Tibial nerve (tissue), 4 donors: Measurements from ENCODE around the gene SDHAF4. TPM values are rescaled to one million over a fixed set of nuclear protein-coding genes. Genes with fewer than 3 reads are reported as not detected.

ENCODE experiments used
- DNase-seq, 2 donors: peaks; one replicate each; pipeline ENCODE4 v3.0.0-alpha.2; 2019; ENCODE audit warnings: low spot score in 2 of 2
- H3K27ac ChIP-seq, 4 donors: fragments of 200-600 bp; sonication (generic) in 3 of 4; one replicate each; pipeline ENCODE4 v1.5.1; 2017 to 2019; ENCODE audit warnings: mild to moderate bottlenecking in 1 of 4
- H3K27me3 ChIP-seq, 2 donors: fragments of 200-600 bp; sonication (generic) in 1 of 2; one replicate each; pipeline versions ENCODE4 v1.5.1 to v1.6.0; 2017 to 2019
- H3K36me3 ChIP-seq, 3 donors: fragments of 200-600 bp; sonication (generic); one replicate each; pipeline ENCODE4 v1.5.1; 2018 to 2019
- H3K4me1 ChIP-seq, 4 donors: fragments of 200-600 bp; sonication (generic) in 3 of 4; one replicate each; pipeline ENCODE4 v1.5.1; 2017 to 2019
- H3K4me3 ChIP-seq, 4 donors: fragments of 200-600 bp; sonication (generic) in 3 of 4; one replicate each; pipeline ENCODE4 v1.5.1; 2017 to 2019; ENCODE audit warnings: mild to moderate bottlenecking in 1 of 4, moderate library complexity in 1 of 4
- H3K9me3 ChIP-seq, 4 donors: fragments of 200-600 bp; sonication (generic) in 3 of 4; one replicate each; pipeline ENCODE4 v1.5.1; 2017 to 2019
- EP300 ChIP-seq, 2 donors: sonication (generic); formaldehyde crosslinking; IDR thresholded peaks; one replicate each; pipeline ENCODE4 v1.6.1; 2017; ENCODE audit warnings: antibody characterized with exemption in 2 of 2, mild to moderate bottlenecking in 1 of 2
- POLR2A ChIP-seq, 2 donors: fragments of 450-650 bp; IDR thresholded peaks; one replicate each; pipeline ENCODE4 v1.6.1; 2017; ENCODE audit warnings: antibody characterized with exemption in 2 of 2, mild to moderate bottlenecking in 2 of 2, moderate library complexity in 2 of 2
- WGBS, 2 donors: methylation state at CpG; one replicate each; pipeline ENCODE4 v1.1.5; 2018; 5-methylcytosine and 5-hydroxymethylcytosine counted together
- total RNA-seq, 4 donors: library from RNA; depleted of rRNA; stranded (reverse); fragments of >200 nt; gene quantifications; one replicate each; pipeline ENCODE4 v1.1.0, GENCODE V29; 2016
- TF ChIP-seq, protein P1 (sequence below), 5 experiments: fragments of 200-600 bp in 3 of 5; fragments of 450-650 bp in 2 of 5; sonication (generic) in 3 of 5; IDR thresholded peaks; one replicate each; pipeline ENCODE4 v1.5.1; 2016 to 2019; ENCODE audit warnings: antibody characterized with exemption in 5 of 5, mild to moderate bottlenecking in 3 of 5, moderate library complexity in 2 of 5

SDHAF4 gene
- total RNA-seq = 10 to 100 TPM in 3 of 4 donors, 1 to 10 TPM in 1; 9.6 to 15.3 (median 13.1) TPM

- DNase-seq = peak; percentile 86 to 89
- Histone ChIP-seq H3K9me3 (no peaks in the 10 kb centered on the region), H3K4me1 (peaks cover 0 to 17% (median 3%) of the 10 kb centered on the region in 4 donors), H3K4me3 (peak within 1 kb of the TSS; percentile 72 to 88 (median 80)), H3K36me3 (peaks cover 0 to 20% (median 0%) of the 10 kb centered on the region in 3 donors), H3K27me3 (no peaks in the 10 kb centered on the region), H3K27ac (peak within 1 kb of the TSS; percentile 86 to 92 (median 90))
- TF ChIP-seq, protein P1, sequence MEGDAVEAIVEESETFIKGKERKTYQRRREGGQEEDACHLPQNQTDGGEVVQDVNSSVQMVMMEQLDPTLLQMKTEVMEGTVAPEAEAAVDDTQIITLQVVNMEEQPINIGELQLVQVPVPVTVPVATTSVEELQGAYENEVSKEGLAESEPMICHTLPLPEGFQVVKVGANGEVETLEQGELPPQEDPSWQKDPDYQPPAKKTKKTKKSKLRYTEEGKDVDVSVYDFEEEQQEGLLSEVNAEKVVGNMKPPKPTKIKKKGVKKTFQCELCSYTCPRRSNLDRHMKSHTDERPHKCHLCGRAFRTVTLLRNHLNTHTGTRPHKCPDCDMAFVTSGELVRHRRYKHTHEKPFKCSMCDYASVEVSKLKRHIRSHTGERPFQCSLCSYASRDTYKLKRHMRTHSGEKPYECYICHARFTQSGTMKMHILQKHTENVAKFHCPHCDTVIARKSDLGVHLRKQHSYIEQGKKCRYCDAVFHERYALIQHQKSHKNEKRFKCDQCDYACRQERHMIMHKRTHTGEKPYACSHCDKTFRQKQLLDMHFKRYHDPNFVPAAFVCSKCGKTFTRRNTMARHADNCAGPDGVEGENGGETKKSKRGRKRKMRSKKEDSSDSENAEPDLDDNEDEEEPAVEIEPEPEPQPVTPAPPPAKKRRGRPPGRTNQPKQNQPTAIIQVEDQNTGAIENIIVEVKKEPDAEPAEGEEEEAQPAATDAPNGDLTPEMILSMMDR (IDR thresholded peaks at IDR 0.05) = peak in 2 of 5 experiments; percentile 11 to 26
- peak in 1 of 2 donors; percentile 91 for TF ChIP-seq EP300 (IDR thresholded peaks at IDR 0.05)
- peak; percentile 32 to 68 for TF ChIP-seq POLR2A (IDR thresholded peaks at IDR 0.05)
- WGBS, 2 donors = 1% methylated on average over 37 to 48 of the region's 49 CpGs
These were observed at the start of gene SDHAF4 for GRCh38 chr6:70566751-70567382. Gene SDHAF4 (plus strand): TSS chr6:70566930. CDS start chr6:70566941, 11 bp downstream.

GRCh38 chr6:70518723-70519122 lies 48.0 kb upstream of the SDHAF4 start:
- 87 to 89% methylated on average over 3 of the region's 3 CpGs for WGBS, 2 donors
- H3K4me1 ChIP-seq = no peaks in the 10 kb centered on the region
- TF ChIP-seq POLR2A (IDR thresholded peaks at IDR 0.05) = no peak
- no peak for TF ChIP-seq EP300 (IDR thresholded peaks at IDR 0.05)
- TF ChIP-seq, protein P1 (IDR thresholded peaks at IDR 0.05) = no peak

DNA sequence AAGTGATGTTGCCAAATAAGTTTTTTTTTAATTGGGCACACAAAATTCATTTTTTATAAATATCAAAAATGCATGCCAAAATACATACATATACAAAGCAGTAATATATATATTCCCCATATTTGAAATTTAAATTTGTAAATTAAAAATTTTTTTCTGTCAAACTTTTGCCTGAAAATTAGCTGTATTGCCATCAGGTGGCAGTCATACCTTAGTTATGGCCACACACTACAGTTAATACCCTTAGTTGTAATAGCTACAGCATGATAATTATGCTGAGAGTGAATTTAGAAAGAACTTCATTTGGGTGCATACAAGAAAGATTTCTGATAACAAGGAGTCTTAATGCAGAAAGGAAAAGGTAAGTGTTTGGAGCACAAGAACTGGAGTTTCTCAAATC lies 46.2 kb upstream of the SDHAF4 start:
- H3K36me3 ChIP-seq = peaks cover 0 to 10% (median 2%) of the 10 kb centered on the region in 3 donors
- H3K4me3 ChIP-seq = no peak overlapping the region
- no peaks in the 10 kb centered on the region for H3K9me3 ChIP-seq
- no peak for DNase-seq
- no peak for TF ChIP-seq EP300 (IDR thresholded peaks at IDR 0.05)
- TF ChIP-seq, protein P1 (IDR thresholded peaks at IDR 0.05) = peak in 2 of 5 experiments; percentile 13
- H3K27ac ChIP-seq = no peak overlapping the region
- H3K4me1 ChIP-seq = no peaks in the 10 kb centered on the region
- no peaks in the 10 kb centered on the region for H3K27me3 ChIP-seq

More at GRCh38 chr6:70518723-70519122, 48.0 kb upstream of the SDHAF4 start:
- H3K36me3 ChIP-seq = peaks cover 0 to 20% (median 0%) of the 10 kb centered on the region in 3 donors
- H3K4me3 ChIP-seq = no peak overlapping the region
- no peak overlapping the region for H3K27ac ChIP-seq
- no peak for DNase-seq
- no peaks in the 10 kb centered on the region for H3K27me3 ChIP-seq
- no peaks in the 10 kb centered on the region for H3K9me3 ChIP-seq

DNA sequence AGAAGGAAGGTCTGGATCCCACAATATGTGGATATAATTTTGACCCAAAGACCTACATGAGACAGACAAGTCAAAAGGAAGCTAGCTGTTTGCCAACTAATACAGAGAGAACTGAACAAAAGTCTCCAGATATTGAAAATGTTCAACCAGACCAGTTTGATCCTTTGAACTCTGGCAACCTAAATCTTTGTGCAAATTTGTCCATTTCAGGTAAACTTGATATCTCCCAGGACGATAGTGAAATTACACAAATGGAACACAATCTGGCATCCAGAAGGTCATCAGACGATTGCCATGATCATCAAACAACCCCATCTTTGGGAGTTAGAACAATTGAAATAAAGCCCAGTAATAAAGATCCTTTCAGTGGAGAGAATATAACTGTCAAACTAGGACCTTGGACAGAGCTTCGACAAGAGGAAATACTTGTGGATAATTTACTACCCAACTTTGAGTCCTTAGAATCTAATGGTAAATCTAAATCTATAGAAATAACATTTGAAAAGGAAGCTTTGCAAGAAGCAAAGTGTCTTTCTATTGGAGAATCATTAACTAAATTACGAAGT lies 41.9 kb upstream of the SDHAF4 start:
- Histone ChIP-seq H3K4me3 (no peak overlapping the region), H3K4me1 (no peaks in the 10 kb centered on the region), H3K36me3 (peaks cover 0 to 29% (median 2%) of the 10 kb centered on the region in 3 donors), H3K9me3 (no peaks in the 10 kb centered on the region), H3K27me3 (no peaks in the 10 kb centered on the region), H3K27ac (no peak overlapping the region)
- WGBS, 2 donors = 85 to 89% methylated on average over 4 of the region's 4 CpGs
- TF ChIP-seq, protein P1 (IDR thresholded peaks at IDR 0.05) = no peak
- no peak for TF ChIP-seq EP300 (IDR thresholded peaks at IDR 0.05)
- no peak for TF ChIP-seq POLR2A (IDR thresholded peaks at IDR 0.05)
- DNase-seq = no peak

DNA sequence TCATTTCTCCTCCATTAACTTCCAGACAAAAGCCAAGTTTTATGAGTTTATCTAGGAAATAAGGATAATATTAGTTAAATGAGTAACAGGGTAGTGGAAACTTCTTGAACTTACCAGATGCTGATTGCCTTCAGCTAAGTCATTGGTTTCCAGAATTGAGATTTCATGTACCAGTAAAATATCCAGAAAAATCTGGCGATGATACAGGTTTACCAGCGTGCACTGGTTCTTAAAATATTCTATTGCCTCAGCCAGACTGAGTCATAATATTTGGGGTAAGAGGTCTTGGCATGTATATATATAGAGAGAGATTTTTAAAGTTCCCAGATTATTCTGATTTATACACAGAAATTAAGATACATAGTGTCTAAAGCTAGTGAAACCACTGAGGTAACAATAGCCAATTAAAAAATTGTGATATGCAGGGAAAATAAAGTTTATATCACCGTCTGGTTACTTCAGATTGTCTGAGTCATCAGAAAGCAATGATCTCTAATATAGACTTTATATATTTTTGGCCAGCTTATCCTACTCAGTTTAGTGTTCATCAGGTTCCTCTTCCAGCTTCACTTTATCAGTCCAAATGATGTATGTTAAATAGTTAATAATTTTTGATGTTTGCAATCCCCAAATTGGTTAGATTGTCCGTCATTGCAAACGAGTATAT lies 39.5 kb upstream of the SDHAF4 start:
- Histone ChIP-seq H3K27ac (no peak overlapping the region), H3K4me3 (no peak overlapping the region), H3K9me3 (no peaks in the 10 kb centered on the region), H3K27me3 (no peaks in the 10 kb centered on the region), H3K4me1 (no peaks in the 10 kb centered on the region), H3K36me3 (peaks cover 0 to 32% (median 2%) of the 10 kb centered on the region in 3 donors)
- DNase-seq = no peak
- TF ChIP-seq POLR2A (IDR thresholded peaks at IDR 0.05) (no peak), EP300 (IDR thresholded peaks at IDR 0.05) (no peak)
- TF ChIP-seq, protein P1 (IDR thresholded peaks at IDR 0.05) = no peak
- 90% methylated on average over 5 of the region's 5 CpGs for WGBS, 2 donors
